Right lobe of liver (tissue), 4 donors: ENCODE data around the gene TRIM31.

Experiments used
- CTCF ChIP-seq, 4 donors: fragments of 200-600 bp in 3 of 4; fragments of 450-650 bp in 1 of 4; IDR thresholded peaks; one replicate each; pipeline versions ENCODE4 v1.5.1 to v1.8.0; 2016 to 2022; ENCODE audit warnings: antibody characterized with exemption in 4 of 4, mild to moderate bottlenecking in 2 of 4
- POLR2A ChIP-seq: fragments of 450-650 bp; IDR thresholded peaks from one replicate; pipeline ENCODE4 v1.6.1; 2017; ENCODE audit warnings: antibody characterized with exemption, mild to moderate bottlenecking
- donor health status: DM: no; HTN: no; CAD: no.
- donor health status: DM: no; HTN: no; CAD: no.
- donor health status: DM: no; HTN: yes; CAD: no.

GRCh38 chr6:30147096-30147495 is 34.2 kb upstream of the TRIM31 start:
- no peak for TF ChIP-seq CTCF (IDR thresholded peaks at IDR 0.05)
- TF ChIP-seq POLR2A = no peak
